HG03378 (cell line): ENCODE results near the gene MAP1A.

Source experiments
- ATAC-seq: cut with Tn5 transposase; IDR thresholded peaks from one replicate; pipeline ENCODE4 v1.9.1; 2021; ENCODE audit warnings: mild to moderate bottlenecking, moderate library complexity; ENCODE audit not compliant: unreplicated experiment

MAP1A gene

GRCh38 chr15:43517354-43518196, at the start of gene MAP1A:
Gene MAP1A (plus strand): TSS chr15:43517608. CDS start chr15:43521474, 3,866 bp downstream.
- no peak for ATAC-seq

GRCh38 chr15:43469867-43470266, 47.5 kb upstream of the MAP1A start:
- ATAC-seq, result no peak

- no peak for ATAC-seq
Measured at GRCh38 chr15:43471975-43472374, 45.4 kb upstream of the MAP1A start.

- ATAC-seq, result no peak
Measured at GRCh38 chr15:43473885-43474284, 43.5 kb upstream of the MAP1A start.

- no peak for ATAC-seq
Measured at GRCh38 chr15:43483297-43484128, 33.9 kb upstream of the MAP1A start.

GRCh38 chr15:43484455-43484854, 33.0 kb upstream of the MAP1A start:
- ATAC-seq, result no peak

- no peak for ATAC-seq
Measured at GRCh38 chr15:43487271-43487895, 30.0 kb upstream of the MAP1A start.

- no peak for ATAC-seq
Measured at GRCh38 chr15:43488790-43489189, 28.6 kb upstream of the MAP1A start.

- ATAC-seq, result no peak
Measured at GRCh38 chr15:43489191-43489590, 28.2 kb upstream of the MAP1A start.

- ATAC-seq, result no peak
Measured at GRCh38 chr15:43492266-43492665, 25.1 kb upstream of the MAP1A start.

GRCh38 chr15:43492673-43493601, 24.5 kb upstream of the MAP1A start, which contains the start of gene TP53BP1:
Gene TP53BP1 (minus strand): TSS chr15:43493156. CDS start chr15:43493043, 113 bp downstream.
- peak; percentile 90 for ATAC-seq

- no peak for ATAC-seq
Measured at GRCh38 chr15:43493703-43494472, 23.5 kb upstream of the MAP1A start.

- ATAC-seq, result no peak
Measured at GRCh38 chr15:43498990-43499389, 18.4 kb upstream of the MAP1A start.

- ATAC-seq, result no peak
Measured at GRCh38 chr15:43499635-43500034, 17.8 kb upstream of the MAP1A start.

GRCh38 chr15:43505738-43506137, 11.7 kb upstream of the MAP1A start:
- no peak for ATAC-seq

- no peak for ATAC-seq
Measured at GRCh38 chr15:43508421-43508820, 9.0 kb upstream of the MAP1A start.

GRCh38 chr15:43508991-43509659, 8.3 kb upstream of the MAP1A start:
- no peak for ATAC-seq

- no peak for ATAC-seq
Measured at GRCh38 chr15:43509660-43510199, 7.7 kb upstream of the MAP1A start.
